SK-N-SH (cell line): ENCODE measurements around the gene GNB1L. TPM values are rescaled to one million over a fixed set of nuclear protein-coding genes. Genes with fewer than 3 reads are reported as not detected.

Experiments
- CTCF ChIA-PET: fragments of 300-600, 350-600 bp; formaldehyde crosslinking; extraction: SDS; loops from one replicate; lab custom pipeline; 2021; lab: Yijun Ruan, JAX
- POLR2A ChIA-PET: fragments of 350-600 bp; sonication (Branson Sonifier 250); formaldehyde crosslinking; extraction: SDS; loops from one replicate; lab custom pipeline; 2020; ENCODE audit warnings: antibody characterized with exemption, inconsistent platforms; lab: Yijun Ruan, JAX
- DNase-seq: peaks from one replicate; pipeline ENCODE4 v3.0.0; 2012
- H2AFZ ChIP-seq: fragments of 200-600 bp; sonication (generic); 2 replicates; pipeline ENCODE4 v1.8.1; 2016; ENCODE audit warnings: antibody characterized with exemption, mild to moderate bottlenecking, low read depth
- H3F3A ChIP-seq: fragments of 200-600 bp; sonication (generic); replicated peaks from 2 replicates; pipeline ENCODE3; 2016; ENCODE audit warnings: antibody characterized with exemption, mild to moderate bottlenecking; ENCODE audit not compliant: insufficient read depth
- H3K27ac ChIP-seq, 2 experiments: fragments of 200-500 bp in 1 of 2; fragments of 200-600 bp in 1 of 2; sonication (Bioruptor generic) in 1 of 2; sonication (generic), shearing (Covaris generic) in 1 of 2; 2 replicates each; pipeline versions ENCODE4 v1.5.1 to v1.6.1; 2014 to 2016; ENCODE audit warnings: low read depth in 2 of 2, inconsistent platforms in 1 of 2, low read length in 1 of 2, mild to moderate bottlenecking in 1 of 2, mixed read lengths in 1 of 2
- H3K27me3 ChIP-seq: fragments of 200-600 bp; sonication (generic), shearing (Covaris generic); 2 replicates; pipeline ENCODE4 v1.6.1; 2016; ENCODE audit warnings: mixed run types; ENCODE audit not compliant: insufficient read depth
- H3K36me3 ChIP-seq, 2 experiments: fragments of 200-500 bp in 1 of 2; fragments of 200-600 bp in 1 of 2; sonication (Bioruptor generic) in 1 of 2; sonication (generic) in 1 of 2; replicated peaks in 1 of 2; 2 replicates each; pipeline versions ENCODE3 to v1.5.1; 2014 to 2016; ENCODE audit warnings: low read length in 1 of 2, mild to moderate bottlenecking in 1 of 2; ENCODE audit not compliant: insufficient read depth in 2 of 2, control insufficient read depth in 1 of 2
- H3K4me1 ChIP-seq, 2 experiments: fragments of 200-500 bp in 1 of 2; fragments of 200-600 bp in 1 of 2; sonication (Bioruptor generic) in 1 of 2; sonication (generic), shearing (Covaris generic) in 1 of 2; 2 replicates each; pipeline versions ENCODE4 v1.5.1 to v1.6.1; 2014 to 2016; ENCODE audit warnings: low read depth in 1 of 2, low read length in 1 of 2, mixed run types in 1 of 2; ENCODE audit not compliant: insufficient read depth in 2 of 2, control insufficient read depth in 1 of 2
- H3K4me2 ChIP-seq: fragments of 200-600 bp; sonication (generic), shearing (Covaris generic); 2 replicates; pipeline ENCODE4 v1.6.1; 2017; ENCODE audit warnings: mixed run types
- H3K4me3 ChIP-seq, 2 experiments: fragments of 200-500 bp in 1 of 2; fragments of 200-600 bp in 1 of 2; sonication (Bioruptor generic) in 1 of 2; sonication (generic), shearing (Covaris generic) in 1 of 2; 2 replicates each; pipeline versions ENCODE4 v1.5.1 to v1.8.1; 2014 to 2016; ENCODE audit warnings: low read depth in 2 of 2, inconsistent platforms in 1 of 2, low read length in 1 of 2, mild to moderate bottlenecking in 1 of 2, mixed read lengths in 1 of 2, moderate library complexity in 1 of 2
- H3K79me2 ChIP-seq: fragments of 200-600 bp; sonication (generic); 2 replicates; pipeline ENCODE4 v1.8.1; 2017; ENCODE audit warnings: mild to moderate bottlenecking; ENCODE audit not compliant: insufficient read depth
- H3K9ac ChIP-seq: fragments of 200-600 bp; sonication (generic); 2 replicates; pipeline ENCODE4 v1.6.1; 2017; ENCODE audit warnings: mixed run types
- H3K9me2 ChIP-seq: fragments of 200-600 bp; sonication (generic); 2 replicates; pipeline ENCODE4 v1.6.1; 2017; ENCODE audit warnings: mixed run types
- H3K9me3 ChIP-seq: fragments of 200-600 bp; sonication (generic); 2 replicates; pipeline ENCODE4 v1.6.1; 2017; ENCODE audit warnings: mixed run types, mild to moderate bottlenecking, moderate library complexity
- H4K20me1 ChIP-seq: fragments of 200-600 bp; sonication (generic); 2 replicates; pipeline ENCODE4 v1.6.1; 2017; ENCODE audit warnings: mild to moderate bottlenecking, mixed run types; ENCODE audit not compliant: insufficient read depth
- CHD2 ChIP-seq: fragments of 150-350 bp; IDR thresholded peaks from 2 replicates; pipeline ENCODE4 v1.6.1; 2018; ENCODE audit warnings: low read length; ENCODE audit not compliant: partially characterized antibody
- FOSL2 ChIP-seq: IDR thresholded peaks from 2 replicates; pipeline ENCODE4 v1.4.0; 2012; ENCODE audit warnings: low read depth, mild to moderate bottlenecking, moderate library complexity, borderline replicate concordance
- FOXJ3 ChIP-seq: sonication (generic); formaldehyde crosslinking; IDR thresholded peaks from 2 replicates; pipeline ENCODE4 v1.5.1; 2020; ENCODE audit warnings: mild to moderate bottlenecking, missing genetic modification reagents
- FOXM1 ChIP-seq: IDR thresholded peaks from 2 replicates; pipeline ENCODE4 v1.4.0; 2012; ENCODE audit warnings: low read depth, mild to moderate bottlenecking
- GABPA ChIP-seq: IDR thresholded peaks from 2 replicates; pipeline ENCODE4 v1.4.0; 2012; ENCODE audit warnings: low read depth, mild to moderate bottlenecking
- IRF3 ChIP-seq: fragments of 150-350 bp; IDR thresholded peaks from 2 replicates; pipeline ENCODE4 v1.6.1; 2016; ENCODE audit warnings: mild to moderate bottlenecking, low read depth, low read length
- JUND ChIP-seq: IDR thresholded peaks from 2 replicates; pipeline ENCODE4 v1.4.0; 2012
- MAX ChIP-seq: IDR thresholded peaks from 2 replicates; pipeline ENCODE4 v1.4.0; 2012; ENCODE audit warnings: low read depth
- MEF2A ChIP-seq: IDR thresholded peaks from 2 replicates; pipeline ENCODE4 v1.4.0; 2012; ENCODE audit warnings: low read depth, borderline replicate concordance
- MXI1 ChIP-seq: IDR thresholded peaks from 2 replicates; pipeline ENCODE4 v1.6.1; 2012; ENCODE audit warnings: mild to moderate bottlenecking, low read depth, low read length, improper control_type of control experiment
- NRF1 ChIP-seq: IDR thresholded peaks from 2 replicates; pipeline ENCODE4 v1.6.1; 2012; ENCODE audit warnings: low read depth, mild to moderate bottlenecking, low read length
- RCOR1 ChIP-seq: fragments of 150-350 bp; IDR thresholded peaks from 2 replicates; pipeline ENCODE4 v1.6.1; 2017; ENCODE audit warnings: antibody characterized with exemption, low read length
- RFX5 ChIP-seq: IDR thresholded peaks from 2 replicates; pipeline ENCODE4 v1.6.1; 2012; ENCODE audit warnings: mild to moderate bottlenecking, improper control_type of control experiment, low read length
- RXRA ChIP-seq: IDR thresholded peaks from 2 replicates; pipeline ENCODE4 v1.4.0; 2012; ENCODE audit warnings: low read depth, mild to moderate bottlenecking, borderline replicate concordance
- TCF12 ChIP-seq: IDR thresholded peaks from 2 replicates; pipeline ENCODE4 v1.4.0; 2012
- TEAD4 ChIP-seq: IDR thresholded peaks from 2 replicates; pipeline ENCODE4 v1.4.0; 2012; ENCODE audit warnings: mild to moderate bottlenecking, borderline replicate concordance; ENCODE audit not compliant: insufficient read depth
- YY1 ChIP-seq: IDR thresholded peaks from 2 replicates; pipeline ENCODE4 v1.4.0; 2012; ENCODE audit warnings: low read depth, mild to moderate bottlenecking
- ZBTB33 ChIP-seq: IDR thresholded peaks from 2 replicates; pipeline ENCODE4 v1.4.0; 2012; ENCODE audit warnings: low read depth, borderline replicate concordance
- WGBS: methylation state at CpG from one replicate; pipeline ENCODE4 v1.1.6; 2017; ENCODE audit warnings: low lambda C conversion rate; 5-methylcytosine and 5-hydroxymethylcytosine counted together
- polyA plus RNA-seq, 3 experiments: library from polyadenylated mRNA; depleted of rRNA; stranded (reverse); fragments of >200 nt; gene quantifications; 2 replicates each; pipeline ENCODE4 v1.2.3, GENCODE V29; 2012

The GNB1L gene
- polyA plus RNA-seq, 1 of the 3 experiments (the other 2 are of a cell fraction) = 5.9 TPM

GRCh38 chr22:19755145-19755710 lies 99.4 kb downstream of the GNB1L start:
- H3F3A ChIP-seq = no peaks in the 10 kb centered on the region
- H3K4me1 ChIP-seq = peaks cover 0 to 6% of the 10 kb centered on the region in 2 experiments; a peak in 2 of 4 replicates
- no peaks in the 10 kb centered on the region for H4K20me1 ChIP-seq
- no peak overlapping the region for H3K27ac ChIP-seq
- H3K9ac ChIP-seq = no peak overlapping the region
- no peak for TF ChIP-seq GABPA
- no peak for TF ChIP-seq MEF2A
- TF ChIP-seq CHD2 = no peak
- TF ChIP-seq MAX = no peak
- TF ChIP-seq YY1 = no peak
- TF ChIP-seq MXI1 = no peak
- TF ChIP-seq IRF3 = no peak
- TF ChIP-seq JUND = no peak
- no peak for TF ChIP-seq FOXJ3 (CRISPR knock-in tag)
- no peak for TF ChIP-seq TEAD4
- TF ChIP-seq ZBTB33 = no peak
- no peak for TF ChIP-seq RFX5
- no peak for TF ChIP-seq RCOR1
- TF ChIP-seq FOXM1 = no peak
- no peak for TF ChIP-seq TCF12
- no peak for TF ChIP-seq NRF1
- no peak for TF ChIP-seq RXRA
- no peak for TF ChIP-seq FOSL2
- H3K9me2 ChIP-seq = no peaks in the 10 kb centered on the region
- ChIA-PET CTCF (interaction anchor here (0.8 to 2.5 kb wide), 9 partner anchors 9 to 155 kb away, joined by 3 to 15 read pairs (median 5); no protein-coding TSS in a partner anchor), POLR2A (no interaction called here)
- H3K4me3 ChIP-seq = no peak overlapping the region; a peak in 1 of 4 replicates
- H2AFZ ChIP-seq = no peak overlapping the region
- 15% methylated on average over 36 of the region's 59 CpGs for WGBS
- no peaks in the 10 kb centered on the region for H3K9me3 ChIP-seq
- no peaks in the 10 kb centered on the region for H3K36me3 ChIP-seq
- peaks cover 53% of the 10 kb centered on the region for H3K27me3 ChIP-seq
- H3K4me2 ChIP-seq = peak overlapping the region; percentile 41; the same call in 1 of the 2 replicates
- no peak for DNase-seq
- H3K79me2 ChIP-seq = no peaks in the 10 kb centered on the region
